ENCODE measurements around the gene TCAIM.
A peak's percentile ranks its signal among the peaks of the same experiment; 100 is the strongest.

TCAIM gene

DNA sequence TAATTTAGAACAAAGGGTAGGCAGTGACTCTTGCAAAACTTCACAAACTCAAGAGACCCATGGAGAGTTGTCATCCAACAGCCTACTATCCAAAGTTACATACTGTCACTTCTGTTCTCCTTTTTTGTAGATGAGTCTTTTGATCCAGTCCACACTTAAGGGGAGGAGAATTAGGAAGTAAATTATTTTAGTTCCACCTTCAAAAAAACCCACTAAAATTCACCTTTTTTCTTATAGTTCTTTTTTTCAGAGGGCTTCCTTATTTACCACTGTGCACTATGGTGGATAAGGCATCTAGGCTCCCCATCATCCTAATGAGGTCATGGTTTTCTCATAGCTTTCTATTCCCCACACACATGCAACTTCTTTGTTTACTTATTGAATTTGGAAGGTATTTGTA, 8.6 kb upstream of the TCAIM start:
- no peak overlapping the region for H3K4me3 ChIP-seq
- TF ChIP-seq, protein P1, sequence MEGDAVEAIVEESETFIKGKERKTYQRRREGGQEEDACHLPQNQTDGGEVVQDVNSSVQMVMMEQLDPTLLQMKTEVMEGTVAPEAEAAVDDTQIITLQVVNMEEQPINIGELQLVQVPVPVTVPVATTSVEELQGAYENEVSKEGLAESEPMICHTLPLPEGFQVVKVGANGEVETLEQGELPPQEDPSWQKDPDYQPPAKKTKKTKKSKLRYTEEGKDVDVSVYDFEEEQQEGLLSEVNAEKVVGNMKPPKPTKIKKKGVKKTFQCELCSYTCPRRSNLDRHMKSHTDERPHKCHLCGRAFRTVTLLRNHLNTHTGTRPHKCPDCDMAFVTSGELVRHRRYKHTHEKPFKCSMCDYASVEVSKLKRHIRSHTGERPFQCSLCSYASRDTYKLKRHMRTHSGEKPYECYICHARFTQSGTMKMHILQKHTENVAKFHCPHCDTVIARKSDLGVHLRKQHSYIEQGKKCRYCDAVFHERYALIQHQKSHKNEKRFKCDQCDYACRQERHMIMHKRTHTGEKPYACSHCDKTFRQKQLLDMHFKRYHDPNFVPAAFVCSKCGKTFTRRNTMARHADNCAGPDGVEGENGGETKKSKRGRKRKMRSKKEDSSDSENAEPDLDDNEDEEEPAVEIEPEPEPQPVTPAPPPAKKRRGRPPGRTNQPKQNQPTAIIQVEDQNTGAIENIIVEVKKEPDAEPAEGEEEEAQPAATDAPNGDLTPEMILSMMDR (IDR thresholded peaks at IDR 0.05), result no peak
- DNase-seq (ENCODE audit: low spot score), result no peak
- H3K27ac ChIP-seq, result no peak overlapping the region

DNA sequence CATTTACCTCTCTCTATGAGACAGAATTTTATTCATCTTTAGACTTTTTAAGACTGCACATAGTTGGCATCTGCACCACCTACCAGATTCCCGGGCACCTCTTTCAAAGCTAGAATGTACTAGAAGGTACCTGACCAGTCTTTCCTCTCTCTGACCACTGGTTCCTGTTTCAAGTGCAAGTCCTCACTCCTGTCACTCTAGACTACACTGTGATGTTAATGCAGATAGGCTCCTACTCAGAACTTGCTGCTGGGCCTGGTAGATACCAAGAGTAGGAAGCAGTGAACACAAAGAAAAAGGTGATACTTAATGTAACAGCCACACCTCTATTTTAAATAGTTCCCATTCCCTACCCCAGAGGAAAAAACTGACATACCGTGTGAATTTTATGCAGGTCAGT, 8.1 kb upstream of the TCAIM start:
- Histone ChIP-seq H3K4me3 (no peak overlapping the region), H3K27ac (no peak overlapping the region)
- DNase-seq (ENCODE audit: low spot score), result no peak
- TF ChIP-seq, protein P1 (IDR thresholded peaks at IDR 0.05), result no peak

DNA sequence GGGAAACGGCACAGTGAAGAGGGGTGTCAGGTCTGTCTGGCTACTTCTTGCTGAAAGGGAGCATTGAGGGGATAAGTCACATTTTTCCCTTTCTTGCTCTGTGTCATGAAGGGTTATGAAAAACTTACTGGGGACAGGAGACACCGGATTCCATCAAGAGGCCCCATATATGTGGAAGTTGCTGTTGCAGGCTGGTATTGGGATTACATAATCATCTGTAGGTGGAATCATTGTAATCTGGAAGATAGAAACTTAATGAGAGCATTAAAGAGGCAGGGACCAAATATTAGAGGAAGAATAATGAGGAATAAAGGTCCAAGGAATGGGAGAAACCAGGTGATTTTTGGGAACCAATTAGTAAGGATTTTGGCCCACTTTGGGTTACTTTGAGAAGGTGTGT, 4.2 kb upstream of the TCAIM start:
- TF ChIP-seq, protein P1 (IDR thresholded peaks at IDR 0.05), result no peak
- DNase-seq (ENCODE audit: low spot score), result no peak
- H3K27ac ChIP-seq, result no peak overlapping the region
- no peak overlapping the region for H3K4me3 ChIP-seq

DNA sequence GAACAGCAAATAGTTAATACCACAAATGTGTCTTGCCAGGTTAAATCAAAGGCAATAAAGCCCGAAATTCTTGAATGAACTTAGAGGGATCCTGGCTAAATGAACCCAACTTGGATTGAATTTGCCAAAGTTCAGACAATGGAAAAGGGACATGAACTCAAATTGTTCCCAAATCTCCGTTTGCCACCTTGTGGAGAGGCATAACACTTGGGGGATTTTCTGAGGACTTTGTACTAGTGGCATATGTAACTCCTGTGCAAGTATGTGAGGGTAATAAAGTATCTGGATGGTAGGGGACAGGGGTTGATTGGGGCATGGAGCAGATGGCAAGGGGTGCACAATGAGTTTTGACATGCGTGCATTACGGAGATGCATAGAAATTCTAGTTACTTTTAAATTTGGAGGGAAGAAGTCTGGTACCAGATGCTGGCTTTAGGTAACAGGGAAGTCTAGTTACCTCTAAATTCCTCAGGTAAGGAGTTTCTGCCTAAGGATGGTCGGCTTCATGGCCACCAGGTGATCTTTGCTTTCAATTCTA, 1.2 kb upstream of the TCAIM start:
- Histone ChIP-seq H3K27ac (peak overlapping the region; percentile 96 to 98), H3K4me3 (peak overlapping the region; percentile 88)
- DNase-seq (ENCODE audit: low spot score), result no peak
- TF ChIP-seq, protein P1 (IDR thresholded peaks at IDR 0.05), result no peak

DNA sequence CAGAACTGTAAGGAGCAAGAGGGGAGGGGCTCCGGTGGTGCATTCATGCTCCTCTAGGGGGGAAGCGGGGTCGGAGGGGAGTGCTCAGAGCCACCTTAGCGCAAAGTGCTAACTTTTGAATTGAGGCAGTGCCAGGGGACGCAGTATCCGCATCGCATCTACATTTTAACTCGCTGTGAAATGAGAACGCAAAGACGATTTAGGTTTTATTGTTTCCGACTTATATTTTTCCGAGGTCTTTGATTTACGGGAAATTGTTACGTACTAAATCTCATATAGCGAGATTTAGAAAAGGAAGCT, 212 bp downstream of the TCAIM start:
- Histone ChIP-seq H3K4me3 (peak overlapping the region; percentile 88), H3K27ac (peak overlapping the region; percentile 96 to 98)
- TF ChIP-seq, protein P1 (IDR thresholded peaks at IDR 0.05), result no peak
- no peak for DNase-seq (ENCODE audit: low spot score)

DNA sequence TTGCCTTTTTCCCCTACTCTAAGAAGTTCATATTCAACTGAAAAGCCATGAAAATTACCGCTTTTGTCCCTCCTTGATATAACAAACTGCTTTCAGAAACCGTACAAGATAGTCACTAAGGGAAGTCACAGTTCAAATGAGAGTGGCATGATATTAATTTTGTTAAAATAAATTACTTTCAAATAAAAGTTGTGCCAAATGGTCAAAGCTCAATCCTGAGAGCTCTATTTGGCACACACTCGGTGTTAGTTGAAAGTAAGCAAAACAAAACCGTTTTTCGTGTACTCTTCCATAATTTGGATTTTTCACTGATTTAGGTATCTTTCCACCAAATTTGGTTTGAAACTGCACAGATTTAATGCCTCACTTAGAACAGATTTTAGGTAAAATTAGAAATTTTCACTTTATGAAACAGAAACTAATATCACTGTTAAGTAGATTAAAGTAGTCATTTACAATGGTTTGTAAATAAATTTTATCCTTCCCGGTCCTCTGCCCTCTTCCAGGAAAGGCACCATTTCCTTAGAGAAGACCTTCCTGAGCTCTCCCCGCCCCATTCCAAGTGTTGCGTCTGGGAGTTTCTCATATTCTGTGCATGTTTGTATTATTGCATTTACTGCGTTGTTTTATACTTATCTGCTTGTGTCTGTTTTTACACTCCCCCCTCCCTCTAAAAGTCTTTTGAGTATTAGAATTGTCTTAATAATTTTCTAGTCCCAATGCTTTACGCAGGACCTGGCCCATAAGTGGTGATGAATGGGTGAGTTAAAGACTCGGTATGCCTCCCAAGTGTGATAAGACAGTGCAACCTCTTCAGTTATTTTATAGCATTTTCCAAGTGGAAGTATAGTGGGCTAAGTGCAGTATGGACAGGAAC, 853 bp downstream of the TCAIM start:
- Histone ChIP-seq H3K27ac (peak overlapping the region; percentile 96 to 98), H3K4me3 (peak overlapping the region; percentile 88)
- DNase-seq (ENCODE audit: low spot score), result no peak
- TF ChIP-seq, protein P1 (IDR thresholded peaks at IDR 0.05), result no peak

DNA sequence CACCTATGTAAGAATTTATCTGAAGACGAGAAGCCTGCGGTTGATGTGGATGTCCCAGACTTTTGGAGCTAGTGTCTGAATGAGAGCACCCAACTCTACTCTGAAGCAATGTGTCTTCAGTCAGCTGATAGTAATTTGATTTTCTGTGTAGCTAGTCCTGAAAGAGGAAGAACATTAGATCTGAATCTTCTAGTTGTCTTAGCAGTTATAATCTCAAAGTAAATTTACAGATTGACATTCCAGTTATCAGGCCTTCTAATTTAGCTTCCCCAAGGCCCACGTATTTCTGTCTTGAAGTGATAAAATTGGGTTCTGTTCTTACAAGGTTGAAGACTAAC, 1.5 kb downstream of the TCAIM start:
- Histone ChIP-seq H3K27ac (peak overlapping the region; percentile 42 to 96), H3K4me3 (peak overlapping the region; percentile 88)

More for the DNA sequence above, 1.5 kb downstream of the TCAIM start:
- DNase-seq (ENCODE audit: low spot score), result no peak
- TF ChIP-seq, protein P1 (IDR thresholded peaks at IDR 0.05), result no peak

Data from coronary artery (tissue), 2 donors.